Measurements from ENCODE around the gene ARFGAP1. TPM values are rescaled to one million over a fixed set of nuclear protein-coding genes. Genes with fewer than 3 reads are reported as not detected.

The ARFGAP1 gene
- total RNA-seq, 4 donors from 2014 or later: 34.4 to 306 (median 99.3) TPM

DNA sequence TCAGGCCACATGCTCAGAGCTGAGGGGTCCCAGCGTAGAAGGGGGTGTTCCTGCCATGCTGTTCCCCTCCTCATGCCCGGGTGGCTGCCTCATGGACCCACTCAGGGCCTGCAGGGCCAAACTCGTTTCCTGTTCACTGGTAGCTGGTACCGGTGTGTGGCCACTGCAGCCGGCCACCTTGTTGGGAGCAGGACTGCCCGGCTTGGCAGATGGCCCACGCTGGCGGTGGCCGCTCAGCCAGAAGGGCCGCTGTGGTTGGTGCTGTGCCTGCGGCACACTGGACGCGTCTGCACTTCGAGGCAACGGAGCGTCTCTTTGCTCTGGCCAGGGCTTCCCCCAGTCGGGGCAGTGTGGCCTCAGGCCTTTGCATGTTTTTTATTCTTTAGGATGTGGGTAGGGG, 10.3 kb downstream of the ARFGAP1 start:
- H3K27me3 ChIP-seq: no peaks in the 10 kb centered on the region
- no peak overlapping the region for H3K4me3 ChIP-seq
- TF ChIP-seq POLR2A (IDR thresholded peaks at IDR 0.05): no peak
- TF ChIP-seq, protein P1, sequence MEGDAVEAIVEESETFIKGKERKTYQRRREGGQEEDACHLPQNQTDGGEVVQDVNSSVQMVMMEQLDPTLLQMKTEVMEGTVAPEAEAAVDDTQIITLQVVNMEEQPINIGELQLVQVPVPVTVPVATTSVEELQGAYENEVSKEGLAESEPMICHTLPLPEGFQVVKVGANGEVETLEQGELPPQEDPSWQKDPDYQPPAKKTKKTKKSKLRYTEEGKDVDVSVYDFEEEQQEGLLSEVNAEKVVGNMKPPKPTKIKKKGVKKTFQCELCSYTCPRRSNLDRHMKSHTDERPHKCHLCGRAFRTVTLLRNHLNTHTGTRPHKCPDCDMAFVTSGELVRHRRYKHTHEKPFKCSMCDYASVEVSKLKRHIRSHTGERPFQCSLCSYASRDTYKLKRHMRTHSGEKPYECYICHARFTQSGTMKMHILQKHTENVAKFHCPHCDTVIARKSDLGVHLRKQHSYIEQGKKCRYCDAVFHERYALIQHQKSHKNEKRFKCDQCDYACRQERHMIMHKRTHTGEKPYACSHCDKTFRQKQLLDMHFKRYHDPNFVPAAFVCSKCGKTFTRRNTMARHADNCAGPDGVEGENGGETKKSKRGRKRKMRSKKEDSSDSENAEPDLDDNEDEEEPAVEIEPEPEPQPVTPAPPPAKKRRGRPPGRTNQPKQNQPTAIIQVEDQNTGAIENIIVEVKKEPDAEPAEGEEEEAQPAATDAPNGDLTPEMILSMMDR (IDR thresholded peaks at IDR 0.05): no peak
- intact Hi-C loops (cut with DNase I; ENCODE audit: low total_unique reads): no loop called here
- H3K9me3 ChIP-seq: no peaks in the 10 kb centered on the region
- no peaks in the 10 kb centered on the region for H3K4me1 ChIP-seq
- no peak overlapping the region for H3K27ac ChIP-seq
- no peak for DNase-seq
- H3K36me3 ChIP-seq: no peaks in the 10 kb centered on the region

DNA sequence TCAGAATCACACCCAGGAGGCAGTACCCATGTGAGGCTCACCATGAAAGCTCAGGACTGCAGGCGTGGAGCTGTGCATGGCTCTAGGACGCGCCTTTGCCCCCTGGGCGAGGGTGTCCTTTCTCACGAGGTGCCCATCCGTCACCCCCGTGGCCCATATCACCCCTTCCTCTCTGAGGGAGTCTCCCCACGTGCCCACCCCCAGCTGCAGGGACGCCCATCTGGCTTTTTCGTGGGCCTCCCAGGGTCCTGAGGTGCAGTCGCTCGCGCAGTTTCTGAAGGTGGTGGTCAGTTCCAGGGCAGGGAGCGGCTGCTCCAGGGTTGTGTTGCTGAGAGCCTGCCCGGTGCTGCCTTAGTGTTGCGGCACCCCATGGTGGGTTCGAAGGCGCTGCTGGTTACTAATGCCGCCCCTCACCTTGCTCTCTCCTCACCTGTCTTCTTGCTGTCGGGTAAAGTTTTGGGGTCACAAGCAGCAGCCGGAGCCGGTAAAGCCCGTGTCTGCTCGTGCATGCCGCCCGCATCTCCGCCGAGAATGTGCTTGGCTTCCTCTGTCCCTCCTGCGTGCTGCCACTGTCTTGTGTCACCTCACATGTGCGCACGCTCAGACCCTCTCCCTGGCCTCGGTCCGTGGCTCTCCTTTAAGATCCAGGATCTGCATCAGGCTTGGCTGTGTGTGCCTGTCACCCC, 10.9 kb downstream of the ARFGAP1 start:
- Histone ChIP-seq H3K4me3 (no peak overlapping the region), H3K27me3 (no peaks in the 10 kb centered on the region), H3K27ac (no peak overlapping the region), H3K36me3 (no peaks in the 10 kb centered on the region), H3K9me3 (no peaks in the 10 kb centered on the region), H3K4me1 (no peaks in the 10 kb centered on the region)
- TF ChIP-seq, protein P1 (IDR thresholded peaks at IDR 0.05): no peak
- TF ChIP-seq POLR2A (IDR thresholded peaks at IDR 0.05): no peak
- intact Hi-C loops (cut with DNase I; ENCODE audit: low total_unique reads): no loop called here
- DNase-seq: no peak

DNA sequence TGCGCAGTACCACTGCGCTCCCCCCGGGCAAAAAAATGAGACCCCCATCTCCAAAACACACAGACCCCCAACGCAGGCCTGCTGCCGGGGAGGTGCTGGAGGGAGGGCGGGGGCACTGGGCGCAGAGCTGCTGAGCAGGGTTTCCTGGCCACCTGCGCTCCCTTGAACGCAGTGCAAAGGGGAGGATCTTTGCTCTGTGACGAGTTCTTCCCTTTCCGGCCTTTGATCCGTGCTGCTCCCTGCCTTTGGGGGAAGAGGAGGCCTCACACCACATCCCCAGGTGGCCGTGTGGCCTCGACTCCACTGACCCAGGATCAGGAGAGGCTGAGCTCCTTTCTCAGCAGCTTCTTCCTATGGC, 11.4 kb downstream of the ARFGAP1 start:
- no peaks in the 10 kb centered on the region for H3K36me3 ChIP-seq
- intact Hi-C loops (cut with DNase I; ENCODE audit: low total_unique reads): no loop called here
- H3K4me3 ChIP-seq: no peak overlapping the region
- H3K27ac ChIP-seq: no peak overlapping the region
- TF ChIP-seq, protein P1 (IDR thresholded peaks at IDR 0.05): no peak
- TF ChIP-seq POLR2A (IDR thresholded peaks at IDR 0.05): no peak
- no peaks in the 10 kb centered on the region for H3K9me3 ChIP-seq
- H3K27me3 ChIP-seq: no peaks in the 10 kb centered on the region
- no peaks in the 10 kb centered on the region for H3K4me1 ChIP-seq
- DNase-seq: no peak

DNA sequence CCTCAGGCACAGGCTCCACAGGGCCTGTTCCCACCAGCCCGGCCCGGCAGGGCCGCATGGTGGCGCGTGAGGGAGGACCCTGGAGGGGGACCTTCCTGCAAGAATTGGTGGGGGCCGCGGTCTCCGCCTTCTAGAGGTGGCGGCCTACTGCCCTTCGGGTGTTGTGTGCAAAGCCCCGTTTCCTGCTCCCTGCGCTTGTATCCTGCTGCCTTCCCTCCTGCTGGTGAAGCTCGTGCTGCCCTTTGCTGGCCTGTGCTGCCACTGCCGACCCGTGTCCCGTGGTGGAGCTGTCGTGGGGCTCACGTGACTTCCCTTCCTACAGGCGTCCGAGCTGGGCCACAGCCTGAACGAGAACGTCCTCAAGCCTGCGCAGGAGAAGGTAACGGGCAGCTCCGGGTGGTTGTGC, 11.9 kb downstream of the ARFGAP1 start:
- H3K9me3 ChIP-seq: no peaks in the 10 kb centered on the region
- no peaks in the 10 kb centered on the region for H3K4me1 ChIP-seq
- DNase-seq: no peak
- H3K4me3 ChIP-seq: no peak overlapping the region
- H3K36me3 ChIP-seq: no peaks in the 10 kb centered on the region
- intact Hi-C loops (cut with DNase I; ENCODE audit: low total_unique reads): no loop called here
- H3K27ac ChIP-seq: no peak overlapping the region
- no peaks in the 10 kb centered on the region for H3K27me3 ChIP-seq
- TF ChIP-seq, protein P1 (IDR thresholded peaks at IDR 0.05): no peak
- TF ChIP-seq POLR2A (IDR thresholded peaks at IDR 0.05): no peak

DNA sequence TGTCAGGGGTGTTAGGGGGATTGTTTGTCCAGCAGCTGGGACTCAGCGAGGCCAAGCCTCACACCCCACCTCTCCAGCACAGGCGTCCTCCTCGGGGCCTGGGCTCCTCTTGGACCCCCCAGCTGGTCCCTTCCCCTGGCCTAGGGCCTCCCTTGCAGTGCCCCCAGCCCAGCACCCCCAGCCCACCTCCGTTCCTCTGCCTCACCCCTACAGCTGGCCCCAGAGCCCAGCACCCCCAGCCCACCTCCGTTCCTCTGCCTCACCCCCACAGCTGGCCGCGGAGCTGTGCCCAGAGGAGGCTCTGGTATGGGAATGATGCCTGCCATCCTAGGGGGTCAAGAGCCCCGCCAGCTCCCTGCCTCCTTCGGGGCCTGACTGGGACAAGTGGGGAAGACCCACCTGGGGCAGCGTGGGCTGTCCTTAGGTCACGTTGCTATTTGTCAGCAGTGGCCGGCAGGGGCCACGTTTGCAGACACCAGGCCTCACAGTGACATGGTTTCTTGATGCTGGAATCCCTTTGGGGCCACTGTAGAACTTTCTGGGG, 12.4 kb downstream of the ARFGAP1 start:
- Histone ChIP-seq H3K4me1 (no peaks in the 10 kb centered on the region), H3K9me3 (no peaks in the 10 kb centered on the region), H3K4me3 (no peak overlapping the region), H3K27me3 (no peaks in the 10 kb centered on the region), H3K36me3 (no peaks in the 10 kb centered on the region), H3K27ac (no peak overlapping the region)
- intact Hi-C loops (cut with DNase I; ENCODE audit: low total_unique reads): no loop called here
- DNase-seq: no peak
- no peak for TF ChIP-seq POLR2A (IDR thresholded peaks at IDR 0.05)
- TF ChIP-seq, protein P1 (IDR thresholded peaks at IDR 0.05): no peak

All from uterus (tissue), 4 donors.